IPS-NIHi7 (cell line): ENCODE measurements around the gene FMNL1.
"Not testable (repeated sequence)": the region's sequence is repeated elsewhere in the genome, so short reads cannot be mapped to it uniquely, and the experiment has no call there.

Experiments
- DNase-seq: peaks from one replicate; pipeline ENCODE4 v3.0.0; 2012; ENCODE audit warnings: mixed read lengths; ENCODE audit errors: extremely low spot score

FMNL1 gene

GRCh38 chr17:45235416-45236281 lies 14.0 kb downstream of the FMNL1 start:
- DNase-seq, result peak; percentile 81

DNA sequence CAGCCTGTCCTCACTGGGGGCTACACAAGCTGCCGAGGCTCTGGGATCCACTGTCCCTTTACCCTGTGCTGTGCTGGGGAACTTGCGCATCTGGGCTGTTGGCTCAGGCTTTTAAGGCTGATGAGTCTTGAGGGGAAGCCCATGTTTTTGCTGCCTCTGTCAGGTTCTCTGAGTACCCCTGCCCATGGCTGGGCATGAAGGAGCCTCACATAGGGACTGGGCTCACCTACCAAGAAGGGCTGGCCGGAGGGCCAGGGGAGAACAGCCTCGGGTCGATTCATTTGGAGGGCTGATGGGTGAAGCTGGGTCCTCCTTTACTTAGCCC lies 14.6 kb downstream of the FMNL1 start:
- no peak for DNase-seq

GRCh38 chr17:45237686-45238085 lies 16.0 kb downstream of the FMNL1 start:
- no peak for DNase-seq

GRCh38 chr17:45238155-45238774 lies 16.6 kb downstream of the FMNL1 start:
- no peak for DNase-seq

- no peak for DNase-seq
These were observed 19.2 kb downstream of the FMNL1 start for GRCh38 chr17:45240905-45241327.

- DNase-seq, result peak; percentile 59
These were observed 19.8 kb downstream of the FMNL1 start for GRCh38 chr17:45241328-45242028.

DNA sequence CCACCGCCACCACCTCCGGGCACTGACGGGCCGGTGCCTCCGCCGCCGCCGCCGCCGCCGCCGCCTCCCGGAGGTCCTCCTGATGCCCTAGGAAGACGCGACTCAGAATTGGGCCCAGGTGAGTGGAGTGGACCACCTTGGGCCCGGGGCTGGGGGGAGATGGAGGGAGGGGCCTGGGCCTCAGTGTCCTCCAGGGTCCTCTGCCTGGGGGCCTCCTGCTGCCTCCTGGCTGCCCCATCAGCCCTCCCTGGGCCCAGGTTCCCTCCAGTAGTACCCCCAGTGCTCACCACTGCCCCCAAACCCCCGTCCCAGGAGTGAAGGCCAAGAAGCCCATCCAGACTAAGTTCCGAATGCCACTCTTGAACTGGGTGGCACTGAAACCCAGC lies 20.3 kb downstream of the FMNL1 start:
- DNase-seq, result no peak

GRCh38 chr17:45243750-45244149 lies 22.1 kb downstream of the FMNL1 start:
- DNase-seq, result no peak

DNA sequence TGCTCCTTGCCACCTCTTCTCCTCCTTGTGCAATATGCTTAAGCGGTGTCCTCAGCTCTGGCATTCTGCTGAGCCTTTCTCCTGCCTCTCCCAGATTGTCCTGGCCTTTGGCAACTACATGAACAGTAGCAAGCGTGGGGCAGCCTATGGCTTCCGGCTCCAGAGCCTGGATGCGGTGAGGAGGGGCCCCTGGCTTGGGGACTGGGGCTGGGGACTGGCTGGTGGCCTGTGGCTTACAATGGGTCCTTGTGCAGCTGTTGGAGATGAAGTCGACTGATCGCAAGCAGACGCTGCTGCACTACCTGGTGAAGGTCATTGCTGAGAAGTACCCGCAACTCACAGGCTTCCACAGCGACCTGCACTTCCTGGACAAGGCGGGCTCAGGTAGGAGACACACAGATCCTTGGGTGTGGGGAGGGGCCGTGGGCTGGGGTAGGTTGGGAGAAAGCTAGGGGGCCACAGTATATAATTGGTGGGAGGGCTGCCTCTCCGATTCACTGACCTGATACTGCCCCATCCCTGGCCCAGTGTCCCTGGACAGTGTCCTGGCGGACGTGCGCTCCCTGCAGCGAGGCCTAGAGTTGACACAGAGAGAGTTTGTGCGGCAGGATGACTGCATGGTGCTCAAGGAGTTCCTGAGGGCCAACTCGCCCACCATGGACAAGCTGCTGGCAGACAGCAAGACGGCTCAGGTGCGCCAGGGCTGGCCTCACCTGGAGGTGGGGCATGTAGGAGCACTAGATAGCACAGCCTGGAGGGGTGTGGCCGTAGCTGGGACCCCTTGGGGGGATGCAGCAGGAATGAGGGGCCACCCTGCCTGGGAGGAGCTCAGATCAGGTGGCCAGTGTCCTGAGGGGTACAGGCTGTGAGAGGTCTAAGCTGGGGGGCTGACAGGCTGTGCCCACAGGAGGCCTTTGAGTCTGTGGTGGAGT lies 23.3 kb downstream of the FMNL1 start:
- DNase-seq, result no peak

- DNase-seq, result no peak
These were observed 24.7 kb downstream of the FMNL1 start for GRCh38 chr17:45246338-45246737.

- peak; percentile 85 for DNase-seq
These were observed 25.3 kb downstream of the FMNL1 start for GRCh38 chr17:45246861-45247428.

- DNase-seq, result peak; percentile 99
These were observed 25.9 kb downstream of the FMNL1 start for GRCh38 chr17:45247429-45248131.

- DNase-seq, result peak; percentile 83
These were observed 26.7 kb downstream of the FMNL1 start for GRCh38 chr17:45248132-45248957.

GRCh38 chr17:45251931-45252330 lies 30.2 kb downstream of the FMNL1 start:
- no peak for DNase-seq

DNA sequence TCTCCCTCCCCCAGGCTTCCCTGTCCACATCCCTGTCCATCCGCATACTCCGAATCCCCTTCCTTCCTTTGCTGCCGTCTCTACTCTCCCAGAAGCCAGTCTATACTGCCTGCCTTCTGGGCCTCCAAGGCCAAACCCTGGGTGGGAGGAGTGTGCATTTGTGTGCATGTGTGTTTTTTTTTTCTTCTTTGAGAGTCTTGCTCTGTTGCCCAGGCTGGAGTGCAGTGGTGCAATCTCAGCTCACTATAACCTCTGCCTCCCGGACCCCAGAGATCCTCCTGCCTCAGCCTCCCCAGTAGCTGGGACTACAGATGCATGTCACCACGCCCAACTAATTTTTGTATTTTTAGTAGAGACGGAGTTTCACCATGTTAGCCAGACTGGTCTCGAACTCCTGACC lies 31.6 kb downstream of the FMNL1 start:
- not testable (repeated sequence) for DNase-seq

DNA sequence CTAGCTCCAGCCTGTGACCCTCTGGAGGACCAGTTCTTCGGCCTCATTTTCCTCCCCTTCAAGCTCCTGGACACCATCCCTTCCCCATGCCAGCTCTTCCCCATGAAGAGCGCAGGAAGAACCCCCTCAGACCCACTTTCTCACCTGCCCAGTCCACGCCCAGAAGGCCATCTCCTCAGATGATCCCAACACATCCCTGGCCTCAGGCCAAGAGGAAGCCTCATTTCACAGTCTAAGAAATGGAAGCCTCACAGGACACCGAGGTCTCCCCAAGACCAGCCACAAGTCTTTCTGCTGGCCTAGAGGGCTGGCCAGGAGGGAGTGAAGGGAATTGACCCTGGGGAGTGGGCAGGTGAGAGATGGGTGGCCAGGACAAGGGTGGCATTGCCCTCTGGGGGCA lies 32.2 kb downstream of the FMNL1 start:
- no peak for DNase-seq

- no peak for DNase-seq
These were observed 33.7 kb downstream of the FMNL1 start for GRCh38 chr17:45255358-45255757.

DNA sequence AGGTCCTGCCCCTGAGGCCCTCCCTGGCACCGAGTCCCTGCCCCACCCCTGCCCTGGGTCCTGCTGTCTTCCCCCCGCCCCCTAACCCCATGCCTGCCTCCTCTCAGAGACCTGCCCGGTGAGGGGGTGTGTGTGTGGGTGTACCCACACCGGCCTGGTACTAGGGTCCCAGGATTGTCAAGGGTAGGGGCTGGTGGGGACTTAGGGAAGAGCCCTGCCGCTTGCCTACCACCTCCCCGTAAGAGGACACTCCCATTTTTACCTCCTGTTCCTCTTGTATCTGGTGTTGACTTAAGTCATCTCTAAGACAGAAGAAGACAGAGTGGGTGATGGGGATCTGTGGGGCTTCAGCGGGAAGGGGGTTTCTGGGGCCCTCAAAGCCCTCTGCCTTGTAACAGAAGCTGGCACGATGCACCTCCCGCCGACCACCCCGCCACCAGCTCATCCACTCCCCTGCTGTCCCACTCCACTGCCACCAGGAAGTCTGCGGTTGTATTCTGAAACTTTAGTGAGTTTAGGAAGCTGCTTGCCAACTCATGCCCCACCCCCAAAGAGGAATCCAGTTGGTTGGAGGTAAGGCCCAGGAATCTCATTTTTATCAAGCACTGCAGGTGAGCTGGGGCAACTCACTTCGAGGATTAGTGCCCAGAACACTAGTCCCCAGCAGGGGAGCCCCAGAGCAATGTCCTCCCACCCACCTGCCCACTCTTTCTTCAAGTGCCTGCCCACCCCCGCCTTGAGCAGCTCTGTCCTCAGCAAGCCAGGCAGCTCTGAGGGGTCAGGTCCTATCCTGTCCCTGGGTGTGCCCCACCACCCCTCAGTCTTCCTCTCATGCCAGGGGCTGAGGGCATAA lies 34.7 kb downstream of the FMNL1 start:
- peak; percentile 58 for DNase-seq

DNA sequence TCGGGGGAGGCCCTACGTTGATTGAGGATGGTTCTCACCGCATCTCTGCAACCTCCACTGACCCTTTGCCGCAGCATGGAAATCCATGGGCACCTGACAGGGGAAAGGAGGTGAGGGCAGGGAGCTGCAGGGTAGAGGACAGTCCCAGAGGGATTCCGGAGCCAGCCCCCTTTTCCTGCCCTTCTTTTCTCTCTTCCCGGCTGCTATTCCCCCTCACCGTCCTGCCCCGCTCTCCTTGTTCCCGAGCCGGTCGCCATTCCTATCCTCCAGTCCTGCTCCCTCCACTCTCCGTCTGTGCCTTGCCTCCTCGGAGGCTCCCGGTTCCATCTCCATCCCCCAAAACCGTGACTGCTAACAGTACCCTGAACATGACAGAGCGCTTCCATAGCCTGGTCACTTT lies 35.4 kb downstream of the FMNL1 start:
- DNase-seq, result no peak
